K562 (cell line): ENCODE results near the gene BNIP3. TPM values are rescaled to one million over a fixed set of nuclear protein-coding genes. Genes with fewer than 3 reads are reported as not detected.

Source experiments
- FOSL1 ChIP-seq: fragments of 200-800 bp; sonication (Bioruptor generic); conservative IDR thresholded peaks from 2 replicates; pipeline ENCODE4 v1.6.1; 2016; ENCODE audit warnings: missing genetic modification characterization, missing compliant biosample characterization
- HMGXB4 ChIP-seq: sonication (generic); formaldehyde crosslinking; IDR thresholded peaks from 2 replicates; pipeline ENCODE4 v1.8.1; 2023; ENCODE audit warnings: mild to moderate bottlenecking, missing genetic modification reagents
- MEF2A ChIP-seq: IDR thresholded peaks from 2 replicates; pipeline ENCODE4 v1.6.1; 2011; ENCODE audit warnings: low read depth, mild to moderate bottlenecking, low read length, moderate library complexity; ENCODE audit not compliant: control insufficient read depth
- MTF1 ChIP-seq: fragments of 250-450 bp; sonication (Bioruptor Pico); IDR thresholded peaks from 2 replicates; pipeline ENCODE4 v1.9.0; 2021; ENCODE audit warnings: moderate library complexity, mild to moderate bottlenecking, inconsistent platforms, borderline replicate concordance
- MYNN ChIP-seq, 2 experiments: sonication (generic); formaldehyde crosslinking in 1 of 2; IDR thresholded peaks; 2 replicates each; pipeline versions ENCODE4 v1.5.0 to v1.6.1; 2016 to 2020; ENCODE audit warnings: antibody characterized with exemption in 1 of 2, missing genetic modification reagents in 1 of 2
- PBX2 ChIP-seq, 2 experiments: IDR thresholded peaks in 1 of 2; conservative IDR thresholded peaks in 1 of 2; 2 replicates each; pipeline ENCODE4 v1.6.1; 2016; ENCODE audit warnings: low read depth in 2 of 2, mild to moderate bottlenecking in 1 of 2, missing compliant biosample characterization in 1 of 2, missing genetic modification characterization in 1 of 2, moderate library complexity in 1 of 2
- ZNF445 ChIP-seq: fragments of 250-450 bp; sonication (Bioruptor Pico); IDR thresholded peaks from 2 replicates; pipeline ENCODE4 v1.4.0; 2020; ENCODE audit warnings: low read depth, mild to moderate bottlenecking, moderate library complexity
- ZNF518B ChIP-seq: fragments of 250-450 bp; sonication (Bioruptor Pico); IDR thresholded peaks from 2 replicates; pipeline ENCODE4 v1.5.0; 2021; ENCODE audit warnings: mild to moderate bottlenecking, moderate library complexity
- ZNF644 ChIP-seq: fragments of 200-800 bp; sonication (Bioruptor generic); IDR thresholded peaks from 2 replicates; pipeline ENCODE4 v1.6.1; 2016; ENCODE audit warnings: low read depth, missing genetic modification characterization, missing compliant biosample characterization
- polyA plus RNA-seq, 8 experiments: library from polyadenylated mRNA; depleted of rRNA in 4 of 8; stranded (reverse) in 5 of 8; unstranded in 3 of 8; fragments of >200 nt; fragmentation: Nextera tagmentation in 2 of 8; fragmentation: Illumina TruSeq in 1 of 8; extraction: Ambion mirVana in 2 of 8; extraction: Trizol in 1 of 8; gene quantifications; 2 replicates each; pipeline versions ENCODE4 v1.2.1 to v1.2.3, GENCODE V29; 2011 to 2014; ENCODE audit warnings: inconsistent platforms in 1 of 8, missing spikeins in 1 of 8
- total RNA-seq, 7 experiments: library from RNA; depleted of rRNA in 6 of 7; stranded (reverse); fragments of >200 nt in 6 of 7; fragmentation: Illumina TruSeq in 2 of 7; extraction: Trizol in 2 of 7; gene quantifications; 2 replicates each; pipeline versions ENCODE4 v1.2.1 to v1.2.3, GENCODE V29; 2011 to 2021; ENCODE audit warnings: low replicate concordance in 1 of 7
- TF ChIP-seq, protein P1 (sequence below), 2 experiments: fragments of 150-350 bp in 1 of 2; IDR thresholded peaks; 2 replicates each; pipeline ENCODE4 v1.6.1; 2012 to 2016; ENCODE audit warnings: low read depth in 2 of 2, low read length in 2 of 2, mild to moderate bottlenecking in 1 of 2, moderate library complexity in 1 of 2
- TF ChIP-seq, protein P2 (sequence below): fragments of 250-450 bp; sonication (Bioruptor Pico); IDR thresholded peaks from 2 replicates; pipeline ENCODE4 v1.4.0; 2020; ENCODE audit warnings: mild to moderate bottlenecking, moderate library complexity

Gene BNIP3
- total and polyA plus RNA-seq, 9 of the 15 experiments (the other 6 are each of a cell fraction or from before 2014, with no cell fraction given): 9.2 to 119 (median 42.2) TPM

- TF ChIP-seq ZNF518B (CRISPR knock-in tag): no peak
- TF ChIP-seq ZNF445 (CRISPR knock-in tag): no peak
- TF ChIP-seq PBX2 (CRISPR knock-in tag; IDR thresholded peaks at IDR 0.05; ENCODE audit: low read depth): no peak
- TF ChIP-seq PBX2 (tag; conservative IDR thresholded peaks at IDR 0.05; ENCODE audit: low read depth): no peak
- no peak for TF ChIP-seq ZNF644
- no peak for TF ChIP-seq MTF1
- TF ChIP-seq HMGXB4: no peak
- TF ChIP-seq, protein P1, sequence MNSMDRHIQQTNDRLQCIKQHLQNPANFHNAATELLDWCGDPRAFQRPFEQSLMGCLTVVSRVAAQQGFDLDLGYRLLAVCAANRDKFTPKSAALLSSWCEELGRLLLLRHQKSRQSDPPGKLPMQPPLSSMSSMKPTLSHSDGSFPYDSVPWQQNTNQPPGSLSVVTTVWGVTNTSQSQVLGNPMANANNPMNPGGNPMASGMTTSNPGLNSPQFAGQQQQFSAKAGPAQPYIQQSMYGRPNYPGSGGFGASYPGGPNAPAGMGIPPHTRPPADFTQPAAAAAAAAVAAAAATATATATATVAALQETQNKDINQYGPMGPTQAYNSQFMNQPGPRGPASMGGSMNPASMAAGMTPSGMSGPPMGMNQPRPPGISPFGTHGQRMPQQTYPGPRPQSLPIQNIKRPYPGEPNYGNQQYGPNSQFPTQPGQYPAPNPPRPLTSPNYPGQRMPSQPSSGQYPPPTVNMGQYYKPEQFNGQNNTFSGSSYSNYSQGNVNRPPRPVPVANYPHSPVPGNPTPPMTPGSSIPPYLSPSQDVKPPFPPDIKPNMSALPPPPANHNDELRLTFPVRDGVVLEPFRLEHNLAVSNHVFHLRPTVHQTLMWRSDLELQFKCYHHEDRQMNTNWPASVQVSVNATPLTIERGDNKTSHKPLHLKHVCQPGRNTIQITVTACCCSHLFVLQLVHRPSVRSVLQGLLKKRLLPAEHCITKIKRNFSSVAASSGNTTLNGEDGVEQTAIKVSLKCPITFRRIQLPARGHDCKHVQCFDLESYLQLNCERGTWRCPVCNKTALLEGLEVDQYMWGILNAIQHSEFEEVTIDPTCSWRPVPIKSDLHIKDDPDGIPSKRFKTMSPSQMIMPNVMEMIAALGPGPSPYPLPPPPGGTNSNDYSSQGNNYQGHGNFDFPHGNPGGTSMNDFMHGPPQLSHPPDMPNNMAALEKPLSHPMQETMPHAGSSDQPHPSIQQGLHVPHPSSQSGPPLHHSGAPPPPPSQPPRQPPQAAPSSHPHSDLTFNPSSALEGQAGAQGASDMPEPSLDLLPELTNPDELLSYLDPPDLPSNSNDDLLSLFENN (IDR thresholded peaks at IDR 0.05; ENCODE audit: low read depth in 2 of 2, low read length in 2 of 2): no peak
- TF ChIP-seq MEF2A: no peak
- TF ChIP-seq MYNN (IDR thresholded peaks at IDR 0.05): no peak
- no peak for TF ChIP-seq MYNN (CRISPR knock-in tag; IDR thresholded peaks at IDR 0.05)
- no peak for TF ChIP-seq FOSL1 (tag)
- TF ChIP-seq, protein P2, sequence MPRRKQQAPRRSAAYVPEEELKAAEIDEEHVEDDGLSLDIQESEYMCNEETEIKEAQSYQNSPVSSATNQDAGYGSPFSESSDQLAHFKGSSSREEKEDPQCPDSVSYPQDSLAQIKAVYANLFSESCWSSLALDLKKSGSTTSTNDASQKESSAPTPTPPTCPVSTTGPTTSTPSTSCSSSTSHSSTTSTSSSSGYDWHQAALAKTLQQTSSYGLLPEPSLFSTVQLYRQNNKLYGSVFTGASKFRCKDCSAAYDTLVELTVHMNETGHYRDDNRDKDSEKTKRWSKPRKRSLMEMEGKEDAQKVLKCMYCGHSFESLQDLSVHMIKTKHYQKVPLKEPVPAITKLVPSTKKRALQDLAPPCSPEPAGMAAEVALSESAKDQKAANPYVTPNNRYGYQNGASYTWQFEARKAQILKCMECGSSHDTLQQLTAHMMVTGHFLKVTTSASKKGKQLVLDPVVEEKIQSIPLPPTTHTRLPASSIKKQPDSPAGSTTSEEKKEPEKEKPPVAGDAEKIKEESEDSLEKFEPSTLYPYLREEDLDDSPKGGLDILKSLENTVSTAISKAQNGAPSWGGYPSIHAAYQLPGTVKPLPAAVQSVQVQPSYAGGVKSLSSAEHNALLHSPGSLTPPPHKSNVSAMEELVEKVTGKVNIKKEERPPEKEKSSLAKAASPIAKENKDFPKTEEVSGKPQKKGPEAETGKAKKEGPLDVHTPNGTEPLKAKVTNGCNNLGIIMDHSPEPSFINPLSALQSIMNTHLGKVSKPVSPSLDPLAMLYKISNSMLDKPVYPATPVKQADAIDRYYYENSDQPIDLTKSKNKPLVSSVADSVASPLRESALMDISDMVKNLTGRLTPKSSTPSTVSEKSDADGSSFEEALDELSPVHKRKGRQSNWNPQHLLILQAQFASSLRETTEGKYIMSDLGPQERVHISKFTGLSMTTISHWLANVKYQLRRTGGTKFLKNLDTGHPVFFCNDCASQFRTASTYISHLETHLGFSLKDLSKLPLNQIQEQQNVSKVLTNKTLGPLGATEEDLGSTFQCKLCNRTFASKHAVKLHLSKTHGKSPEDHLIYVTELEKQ: no peak
These were observed 23.4 kb upstream of the BNIP3 start (continued) for GRCh38 chr10:132005147-132005546.
